SK-MEL-5 (cell line): ENCODE results near the gene SRMS. TPM values are rescaled to one million over a fixed set of nuclear protein-coding genes. Genes with fewer than 3 reads are reported as not detected.
A peak's percentile ranks its signal among the peaks of the same experiment; 100 is the strongest.
"Not testable (repeated sequence)": the region's sequence is repeated elsewhere in the genome, so short reads cannot be mapped to it uniquely, and the experiment has no call there.

Experiments
- DNase-seq: peaks from one replicate; pipeline ENCODE4 v3.0.0-alpha.2; 2016; ENCODE audit warnings: low read depth, low spot score
- in situ Hi-C: cut with HindIII; loops from 2 replicates; pipeline ENCODE4 v1.10.0; 2016; ENCODE audit warnings: low sequenced_read_pairs, high pct_unique_total_duplicates, low pct_unique_long_range_greater_than_20kb
- total RNA-seq: library from RNA; depleted of rRNA; stranded (reverse); fragments of >200 nt; shearing (Covaris generic); gene quantifications from 2 replicates; pipeline ENCODE4 v1.2.3, GENCODE V29; 2014

SRMS gene
- total RNA-seq, 1 experiment from 2014 or later, result not detected

GRCh38 chr20:63582382-63583063 lies 35.0 kb upstream of the SRMS start:
- no peak for DNase-seq
- in situ Hi-C loops, result no loop called here

- in situ Hi-C loops, result no loop called here
- DNase-seq, result peak; percentile 49
These were observed 33.4 kb upstream of the SRMS start for GRCh38 chr20:63580796-63581461.

- no peak for DNase-seq
- in situ Hi-C loops, result no loop called here
These were observed 31.6 kb upstream of the SRMS start for GRCh38 chr20:63579017-63579694.

- in situ Hi-C loops, result no loop called here
- DNase-seq, result no peak
These were observed 30.9 kb upstream of the SRMS start for GRCh38 chr20:63578224-63579016.

- in situ Hi-C loops, result no loop called here
- peak; percentile 86 for DNase-seq
These were observed 29.9 kb upstream of the SRMS start for GRCh38 chr20:63577317-63577894.

GRCh38 chr20:63576311-63576710 lies 28.8 kb upstream of the SRMS start:
- in situ Hi-C loops, result no loop called here
- DNase-seq, result no peak

GRCh38 chr20:63574829-63575743 lies 27.5 kb upstream of the SRMS start:
- no peak for DNase-seq
- in situ Hi-C loops, result no loop called here

- DNase-seq, result peak; percentile 69
These were observed 26.7 kb upstream of the SRMS start, which contains the start of gene HELZ2 for GRCh38 chr20:63574156-63574828. Gene HELZ2, minus strand, starts transcription at chr20:63574239. Its CDS starts 1,854 bp downstream, at chr20:63572385.

GRCh38 chr20:63573647-63574131 lies 26.1 kb upstream of the SRMS start:
- no peak for DNase-seq
- in situ Hi-C loops, result no loop called here

More at GRCh38 chr20:63574156-63574828, 26.7 kb upstream of the SRMS start, which contains the start of gene HELZ2:
- in situ Hi-C loops, result no loop called here

GRCh38 chr20:63572788-63573646 lies 25.5 kb upstream of the SRMS start:
- in situ Hi-C loops, result no loop called here
- no peak for DNase-seq

GRCh38 chr20:63572071-63572787 lies 24.7 kb upstream of the SRMS start:
- in situ Hi-C loops, result no loop called here
- no peak for DNase-seq

GRCh38 chr20:63571087-63571478 lies 23.5 kb upstream of the SRMS start:
- in situ Hi-C loops, DNase-seq: not testable (repeated sequence)

- DNase-seq, result no peak
- in situ Hi-C loops, result no loop called here
These were observed 22.9 kb upstream of the SRMS start for GRCh38 chr20:63570281-63571086.
